Measurements from ENCODE around the gene PFKFB4.

PFKFB4 gene

DNA sequence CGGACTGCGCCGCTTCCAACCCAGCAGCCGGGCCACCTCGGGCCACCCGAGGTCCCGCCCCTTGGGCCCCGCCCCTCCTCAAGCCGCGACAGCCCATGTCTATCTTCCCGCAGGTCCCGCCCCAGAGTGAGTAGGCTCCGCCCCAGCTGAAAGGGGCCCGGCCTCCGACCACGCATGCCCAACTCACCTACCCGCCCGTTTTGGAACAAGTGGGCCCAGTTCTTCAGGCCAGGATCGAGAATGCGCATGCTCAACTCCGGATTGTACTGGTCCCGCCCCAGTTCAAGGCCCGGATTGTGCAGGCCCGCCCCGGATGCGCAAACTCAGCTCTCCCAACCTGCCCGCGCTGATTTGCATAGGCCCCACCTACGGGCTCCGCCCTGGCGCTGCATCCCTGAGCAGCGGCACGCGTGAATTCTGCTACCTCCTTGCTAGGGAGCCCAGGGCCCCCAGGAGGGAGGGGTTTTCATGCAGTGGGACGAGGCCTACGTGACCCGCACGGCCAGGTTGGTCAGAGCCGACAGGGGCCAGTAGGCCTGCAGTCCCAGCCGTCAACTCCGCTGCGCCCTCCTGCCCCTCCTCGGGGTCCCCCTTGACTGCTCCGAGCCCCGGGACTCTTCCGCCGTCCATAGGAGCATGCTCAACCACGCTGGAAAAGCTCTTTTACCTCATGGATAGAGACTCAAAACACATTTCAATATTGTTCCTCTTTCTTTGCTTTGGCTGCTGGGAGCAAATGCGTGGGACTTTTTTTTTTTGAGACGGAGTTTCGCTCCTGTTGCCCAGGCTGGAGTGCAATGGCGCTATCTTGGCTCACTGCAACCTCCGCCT, at the start of gene PFKFB4:
PFKFB4 (minus strand) TSS at position 8 of the 831 bp plus-strand sequence. CDS start 26 bp downstream, outside the sequence.
- FAIRE-seq, result no peak

DNA sequence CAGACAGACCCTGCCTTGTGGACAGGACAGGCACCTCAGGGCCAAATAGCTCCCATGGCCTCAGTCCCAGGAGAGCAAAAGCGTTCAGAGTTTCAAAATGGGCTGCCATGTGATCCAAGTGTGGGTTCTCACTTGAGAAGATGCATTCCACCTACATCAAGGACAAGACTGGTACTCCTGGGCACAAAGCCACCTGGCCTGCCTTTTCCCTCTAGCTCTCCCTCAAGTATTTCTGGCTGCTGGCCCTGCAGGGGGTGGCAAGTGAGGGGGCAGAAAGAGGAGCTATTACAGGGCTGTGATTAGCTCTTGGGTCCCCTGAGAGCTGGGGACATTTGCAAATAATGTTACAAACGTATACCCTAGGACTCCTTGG, 45.0 kb upstream of the PFKFB4 start:
- no peak for FAIRE-seq

DNA sequence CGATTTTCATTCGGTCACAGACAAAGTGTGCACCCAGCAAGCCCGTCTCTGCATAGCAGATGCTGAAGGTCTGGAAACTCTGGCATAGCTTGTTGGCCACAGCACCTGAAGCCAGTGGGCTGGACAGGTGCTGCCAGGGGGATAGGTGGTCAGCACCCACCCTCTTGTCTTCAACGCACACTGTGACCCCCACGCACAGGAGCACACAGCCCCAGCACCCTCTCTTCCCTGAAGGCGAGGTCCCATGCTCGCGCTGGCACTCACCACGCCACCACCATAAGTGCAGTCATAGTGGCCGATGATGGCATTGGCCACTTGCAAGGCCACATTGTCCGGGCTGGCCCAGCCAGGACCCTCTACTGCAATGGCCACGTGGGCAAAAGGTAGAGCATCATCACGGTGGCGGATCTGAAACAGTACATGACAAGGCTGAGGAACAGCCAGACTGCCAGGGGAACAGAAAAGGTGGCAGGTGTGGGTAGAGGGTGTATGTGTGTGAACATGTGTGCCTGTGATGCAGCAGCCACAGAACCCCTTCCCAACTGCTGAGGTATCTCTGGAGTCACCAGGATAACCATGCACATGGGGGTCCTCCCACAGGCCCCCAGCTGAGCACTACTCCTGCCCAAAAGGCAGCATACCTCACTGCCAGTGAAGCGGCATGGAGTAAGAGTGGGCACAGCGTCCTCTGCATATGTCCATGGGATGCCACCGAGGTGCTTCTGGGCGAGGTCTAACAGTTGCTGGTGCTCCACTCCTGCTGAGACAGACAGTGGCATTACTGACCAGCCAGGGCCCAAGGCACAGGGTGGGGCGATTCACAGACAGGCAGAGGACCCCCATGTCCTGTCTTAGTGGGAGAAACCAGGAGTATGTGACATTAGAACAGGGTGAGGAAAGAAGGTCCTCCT, 44.4 kb upstream of the PFKFB4 start:
- FAIRE-seq, result no peak

DNA sequence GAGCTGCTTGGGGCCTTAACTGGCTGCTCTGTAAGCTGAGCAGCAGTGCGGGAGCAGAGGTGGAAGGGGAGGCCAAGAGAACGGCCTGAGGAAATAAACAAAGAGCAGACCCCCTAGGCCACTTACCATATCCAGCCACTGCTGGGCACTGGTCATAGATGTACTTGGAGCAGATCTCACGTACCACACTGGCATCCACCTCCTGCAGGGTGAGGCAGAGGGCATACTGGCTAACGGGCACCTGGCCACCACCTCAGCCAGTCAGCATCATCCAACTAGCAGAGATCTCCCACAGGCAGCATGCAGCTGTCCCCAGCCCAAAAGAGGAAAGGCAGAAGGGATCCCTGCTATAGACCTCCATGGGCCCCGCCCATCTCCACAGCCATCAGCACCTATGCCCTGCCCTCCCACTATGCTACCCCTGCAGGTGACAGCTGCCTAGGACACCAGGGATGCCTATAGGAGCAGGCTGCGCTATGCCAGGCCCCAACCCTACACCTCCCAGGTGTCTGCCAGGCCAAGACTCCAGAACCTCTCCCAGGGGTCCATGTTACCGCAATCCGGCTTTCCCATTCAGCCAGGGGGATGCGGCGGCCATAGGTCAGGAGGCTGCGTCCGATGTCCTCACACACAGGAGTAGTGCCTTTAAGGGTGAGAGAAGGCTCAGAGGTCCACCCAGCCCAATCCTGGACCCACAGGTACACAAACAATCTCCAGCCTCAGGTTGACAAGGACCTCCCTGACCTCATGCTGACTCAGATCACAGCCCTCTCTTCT, 43.1 kb upstream of the PFKFB4 start:
- FAIRE-seq, result no peak

DNA sequence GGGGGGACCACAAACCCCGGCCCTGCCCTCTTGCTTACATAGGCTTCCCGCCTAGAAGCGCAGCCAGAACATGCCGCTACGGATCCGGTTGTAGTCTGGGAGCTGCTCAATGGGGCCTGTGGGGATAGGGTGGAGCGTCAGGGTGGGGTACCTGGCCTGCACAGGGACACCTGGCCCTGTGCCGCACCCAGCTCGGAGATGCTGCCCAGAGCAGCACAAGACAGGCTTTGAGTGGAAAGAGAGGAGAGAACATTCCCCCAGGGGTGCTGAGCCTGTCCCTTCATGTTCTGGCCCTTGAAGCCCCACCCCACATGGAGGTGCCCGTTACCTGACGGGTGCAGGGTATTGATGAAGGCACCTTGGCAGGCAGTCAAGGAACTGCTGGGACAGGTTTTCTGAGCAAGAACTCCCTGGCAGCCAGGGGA, 42.5 kb upstream of the PFKFB4 start:
- FAIRE-seq, result no peak

DNA sequence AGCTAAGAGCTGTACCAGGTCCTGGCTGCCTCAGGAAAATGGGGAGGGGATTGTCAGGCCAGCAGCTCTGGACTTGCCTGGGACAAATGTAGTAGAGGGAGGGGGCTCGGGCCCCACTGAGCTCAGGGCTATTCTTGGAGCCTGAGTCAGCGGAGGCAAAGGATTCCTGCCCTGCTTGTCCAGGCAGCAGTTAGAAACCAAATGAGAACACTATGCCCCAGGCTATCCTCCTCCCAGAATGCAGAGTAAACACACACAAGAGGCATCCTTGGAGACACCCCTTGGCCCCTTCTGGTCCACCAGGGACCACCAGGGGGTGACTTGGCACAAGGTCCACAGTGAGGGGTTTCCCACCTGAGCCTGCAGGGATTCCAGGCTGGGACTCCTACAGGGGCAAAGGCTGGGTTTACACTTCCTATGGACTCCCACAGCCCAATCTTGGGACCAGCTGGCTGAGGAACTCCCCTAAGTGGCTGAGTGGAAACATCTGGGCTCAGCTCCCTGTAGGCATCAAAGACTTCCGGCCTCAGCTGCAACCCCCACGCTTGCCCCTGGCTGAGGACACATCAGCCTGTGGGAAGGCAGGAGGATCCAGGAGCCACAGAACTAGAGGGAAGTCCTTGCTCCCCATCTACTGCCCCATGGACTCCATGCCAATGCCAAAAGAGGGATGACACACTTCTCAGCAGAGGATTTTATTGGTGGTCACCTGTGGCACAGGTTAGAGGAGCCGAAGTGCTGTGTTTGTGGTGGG, 41.9 kb upstream of the PFKFB4 start:
- FAIRE-seq, result no peak

DNA sequence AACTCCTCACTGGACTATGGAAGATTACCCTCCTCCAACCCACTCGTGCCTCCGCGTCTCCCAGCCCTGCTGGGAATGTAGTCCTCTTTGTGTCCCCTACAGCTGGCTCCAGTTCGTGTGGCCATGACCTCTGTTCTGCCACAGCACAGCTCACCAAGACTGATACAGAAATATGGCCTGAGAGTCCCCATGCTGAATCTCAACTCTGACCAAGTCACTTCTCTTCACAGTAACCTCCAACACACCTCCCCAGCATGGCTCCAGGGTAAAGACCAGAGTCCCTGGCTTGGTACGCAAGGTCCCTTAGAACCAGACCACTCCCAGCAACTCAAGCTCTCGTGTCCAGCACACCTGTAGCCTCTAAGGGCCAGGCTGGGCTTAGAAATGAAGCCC, 40.8 kb upstream of the PFKFB4 start:
- FAIRE-seq, result no peak

DNA sequence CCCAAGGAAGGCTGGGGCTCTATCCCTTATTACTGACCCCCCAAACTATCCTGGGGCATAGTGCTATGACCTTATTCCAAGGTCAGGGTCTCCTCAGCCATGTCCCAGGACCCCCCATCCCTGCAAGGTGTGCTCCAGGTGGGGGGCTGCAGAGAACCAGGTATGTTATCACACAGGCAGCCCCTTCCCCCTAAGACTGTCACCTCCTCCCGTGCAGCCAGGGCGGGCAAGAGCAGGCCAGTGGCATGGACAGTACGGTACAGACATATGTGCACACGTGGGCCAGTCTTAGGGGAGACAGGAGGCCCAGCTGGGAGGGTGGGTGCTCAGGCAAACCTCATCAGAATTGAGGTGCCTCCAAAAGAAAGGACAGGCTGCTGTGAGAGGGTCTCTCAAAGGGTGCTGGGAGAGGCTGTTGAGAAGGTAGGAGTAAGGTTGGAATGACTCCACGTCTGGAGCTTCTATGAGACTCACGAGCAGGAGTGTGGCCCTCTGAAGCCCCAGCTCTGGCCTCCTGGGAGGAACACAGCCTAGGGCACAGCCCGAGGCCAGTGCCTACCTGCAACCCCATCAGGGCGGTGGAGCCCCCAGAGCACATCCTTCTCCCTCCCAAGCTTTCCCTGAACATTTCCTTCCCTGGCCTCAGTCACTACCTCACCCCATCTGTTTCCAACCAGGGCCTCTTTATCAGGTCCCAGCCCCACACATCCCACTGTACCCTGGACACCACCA, 40.2 kb upstream of the PFKFB4 start:
- FAIRE-seq, result no peak

DNA sequence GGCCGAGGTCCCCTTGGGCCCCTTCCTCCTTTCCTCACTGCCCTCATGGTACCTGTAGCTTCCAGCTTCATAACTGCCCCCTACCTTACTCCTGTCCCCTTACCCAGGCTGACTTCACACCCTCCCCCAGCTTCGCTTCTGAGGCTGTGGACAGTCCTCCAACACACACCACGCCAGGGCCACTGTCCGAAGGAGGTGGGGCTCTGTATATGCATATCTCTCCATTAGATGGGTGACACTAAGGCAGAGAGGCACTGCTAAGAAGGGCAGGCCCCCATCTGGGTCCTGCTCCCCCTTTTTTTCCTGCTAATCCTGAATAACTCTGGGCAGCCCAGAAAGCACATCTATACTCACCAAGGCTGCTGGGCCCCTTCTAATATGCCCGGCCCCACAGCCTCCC, 39.6 kb upstream of the PFKFB4 start:
- FAIRE-seq, result no peak

DNA sequence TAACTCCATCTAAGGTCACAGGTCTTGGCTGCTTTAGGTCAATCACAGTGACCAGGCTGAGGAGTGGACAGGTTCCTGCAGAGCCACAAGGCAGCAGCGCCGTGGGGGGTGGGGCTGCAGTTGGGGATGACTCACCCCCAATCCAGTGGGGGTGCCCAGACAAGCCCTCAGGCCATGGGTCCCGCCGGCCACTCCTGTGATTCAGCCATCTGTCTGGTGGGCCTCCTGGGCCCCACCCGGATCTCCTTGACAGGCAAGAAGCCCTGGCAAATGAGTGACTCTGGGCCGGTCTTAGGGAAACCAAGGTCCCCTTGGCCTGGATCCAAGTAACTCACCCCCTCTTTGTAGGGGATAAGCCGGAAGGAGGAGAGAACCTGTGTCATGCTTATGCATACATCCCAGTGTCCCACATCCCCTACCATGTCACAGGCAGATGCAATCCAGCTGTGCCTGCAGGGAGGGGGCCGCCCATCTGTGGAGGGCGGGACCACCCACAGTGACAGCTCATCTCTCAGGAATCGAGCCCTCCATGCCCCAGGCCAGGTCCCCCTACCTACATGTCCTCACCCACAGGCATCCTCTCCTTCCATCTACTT, 39.0 kb upstream of the PFKFB4 start:
- FAIRE-seq, result no peak

DNA sequence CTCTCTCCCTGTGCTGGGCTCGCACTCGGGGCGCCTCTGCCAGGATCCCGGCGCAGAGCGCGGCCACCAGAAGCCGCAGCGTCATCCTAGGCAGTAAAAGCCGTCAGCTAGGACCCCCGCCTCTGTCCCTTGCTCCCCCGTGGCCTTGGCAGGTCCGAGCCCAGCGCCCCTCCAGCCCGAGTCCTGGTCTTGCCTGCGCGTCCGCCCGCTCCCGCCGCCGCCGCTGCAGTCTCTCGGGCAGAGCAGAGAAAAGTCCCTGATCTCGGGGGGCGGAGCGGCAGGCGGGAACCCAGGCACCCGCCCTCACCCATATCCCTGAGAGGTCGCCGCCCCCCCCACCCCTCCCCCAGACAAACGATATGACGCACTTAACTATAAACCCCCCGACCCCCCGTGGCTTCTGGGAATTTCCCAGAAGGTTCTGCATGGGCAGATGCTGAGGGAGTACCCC, 38.5 kb upstream of the PFKFB4 start, which contains the start of gene COL7A1:
COL7A1 (minus strand) TSS at position 255 of the 451 bp plus-strand sequence; CDS start at position 85, 170 bp downstream.
- no peak for FAIRE-seq

DNA sequence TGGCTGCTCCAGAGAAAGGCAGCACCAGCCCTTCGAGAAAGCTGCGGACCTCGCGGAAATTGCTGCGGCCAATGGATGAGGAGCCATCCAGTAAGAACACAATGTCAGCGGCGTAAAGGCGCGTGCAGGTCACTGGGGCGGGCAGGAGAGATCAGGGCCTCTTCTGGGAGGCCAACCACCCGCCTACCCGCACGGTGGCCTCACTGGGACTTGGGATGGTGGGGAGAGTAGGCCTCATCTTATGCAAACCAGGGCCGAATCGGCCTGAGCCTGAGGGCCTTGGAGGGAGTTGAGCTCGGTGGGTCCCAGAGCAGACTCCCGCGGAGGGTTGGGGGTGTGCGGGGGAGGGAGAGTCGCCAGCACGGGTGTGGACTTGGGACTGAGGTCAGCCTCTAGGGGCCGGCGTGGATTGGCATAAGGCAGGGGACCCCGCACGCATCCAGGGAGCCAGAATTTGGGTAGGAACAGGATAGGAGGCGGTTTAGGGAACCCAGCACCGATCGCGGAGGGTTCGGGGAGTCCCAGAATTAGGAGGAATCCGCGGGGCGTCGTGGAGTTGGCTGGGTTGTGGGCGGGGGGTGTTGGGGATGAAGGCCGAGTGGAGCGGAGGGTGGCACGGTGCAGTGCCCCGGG, 37.9 kb upstream of the PFKFB4 start:
- no peak for FAIRE-seq

DNA sequence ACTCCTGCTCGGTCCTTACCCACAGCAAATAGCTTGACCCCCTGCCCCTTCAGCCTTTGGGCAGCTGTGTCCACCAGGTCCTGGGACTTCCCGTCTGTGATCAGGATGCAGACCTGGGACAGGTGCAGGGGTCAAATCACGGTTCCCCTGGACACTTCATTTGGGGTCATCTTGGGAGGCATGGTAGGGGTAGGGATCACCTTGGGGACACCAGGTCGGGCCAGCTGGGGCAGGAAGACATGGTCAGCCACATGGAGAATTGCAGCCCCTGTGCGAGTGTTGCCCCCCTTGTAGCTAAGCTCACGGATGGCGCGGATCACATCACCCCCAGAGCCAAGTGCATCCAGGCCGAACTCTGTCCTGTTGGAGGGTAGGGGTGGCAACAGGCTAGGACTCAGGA, 36.7 kb upstream of the PFKFB4 start:
- FAIRE-seq, result no peak

DNA sequence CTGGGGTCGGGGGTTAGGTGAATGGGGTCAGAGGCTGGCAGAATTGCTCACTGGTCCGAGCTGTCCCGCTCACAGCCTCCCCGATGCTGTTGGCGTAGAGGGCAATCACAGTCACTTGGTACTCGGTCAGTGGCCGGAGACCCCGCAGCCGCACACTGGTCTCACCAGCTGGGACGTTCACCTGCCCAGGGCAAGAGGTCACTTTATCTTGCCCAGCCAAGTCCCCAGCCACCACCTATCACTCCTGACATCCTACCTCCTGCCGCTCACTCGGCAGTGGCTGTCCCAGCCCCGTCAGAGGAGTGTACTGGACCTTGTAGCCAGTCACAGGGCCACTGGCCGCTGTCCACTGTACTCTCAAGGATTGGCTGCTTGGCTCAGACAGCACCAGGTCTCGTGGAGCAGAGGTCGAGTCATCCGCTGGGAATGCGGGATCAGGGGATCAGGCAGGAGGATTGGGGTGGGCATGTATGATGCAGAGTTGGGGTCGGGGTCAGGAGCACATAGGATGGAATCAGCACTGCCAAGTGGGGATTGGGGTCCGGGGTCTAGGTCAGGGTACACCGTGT, 36.0 kb upstream of the PFKFB4 start:
- no peak for FAIRE-seq

DNA sequence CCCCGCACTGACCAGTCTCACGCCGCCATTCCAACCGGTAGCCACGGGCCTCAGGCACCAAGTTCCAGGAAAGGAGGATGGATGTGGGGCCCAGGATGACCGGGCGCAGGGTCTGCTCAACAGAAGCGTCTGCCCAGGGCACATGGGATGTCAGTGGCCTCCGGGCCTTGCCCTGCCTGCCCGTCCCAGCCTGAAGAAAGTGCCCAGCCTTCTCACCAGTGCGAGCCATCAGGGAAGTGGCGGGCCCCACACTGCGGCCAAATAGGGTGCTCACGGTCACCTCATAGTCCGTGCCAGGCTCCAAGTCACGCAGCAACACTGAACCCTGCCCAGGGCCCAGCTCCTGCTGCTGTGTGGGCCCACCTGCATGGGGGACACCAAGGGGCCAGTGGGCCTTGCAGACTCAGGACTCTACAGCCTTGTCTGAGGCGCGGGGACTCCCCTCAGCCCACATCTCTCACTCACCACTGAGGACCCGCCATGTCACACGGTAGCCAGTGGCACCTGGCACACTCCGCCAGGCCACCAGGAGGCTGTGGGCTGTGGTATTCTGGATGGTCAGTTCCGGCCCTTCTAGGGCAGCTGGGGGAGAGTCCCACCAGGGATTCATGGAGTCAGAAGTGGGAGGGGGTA, 35.4 kb upstream of the PFKFB4 start:
- FAIRE-seq, result no peak

DNA sequence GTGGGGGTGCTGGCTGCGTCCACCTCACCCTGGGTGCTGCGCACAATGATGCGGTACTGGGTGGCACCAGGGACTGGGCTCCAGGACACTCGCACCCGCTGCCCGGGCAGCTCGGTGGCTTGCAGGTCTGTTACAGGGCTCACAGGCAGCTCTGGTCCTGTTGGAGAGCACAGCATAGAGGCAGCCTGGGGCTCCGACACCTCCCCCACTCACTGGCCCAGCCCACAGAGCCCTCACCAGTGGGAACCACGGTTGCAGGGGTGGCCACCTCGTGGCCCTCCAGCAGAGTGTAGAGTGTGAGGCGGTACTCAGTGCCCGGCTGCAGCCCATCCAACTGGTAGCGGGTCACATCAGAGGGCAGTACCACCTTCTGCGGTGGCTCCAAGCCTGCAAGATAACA, 34.8 kb upstream of the PFKFB4 start:
- no peak for FAIRE-seq

DNA sequence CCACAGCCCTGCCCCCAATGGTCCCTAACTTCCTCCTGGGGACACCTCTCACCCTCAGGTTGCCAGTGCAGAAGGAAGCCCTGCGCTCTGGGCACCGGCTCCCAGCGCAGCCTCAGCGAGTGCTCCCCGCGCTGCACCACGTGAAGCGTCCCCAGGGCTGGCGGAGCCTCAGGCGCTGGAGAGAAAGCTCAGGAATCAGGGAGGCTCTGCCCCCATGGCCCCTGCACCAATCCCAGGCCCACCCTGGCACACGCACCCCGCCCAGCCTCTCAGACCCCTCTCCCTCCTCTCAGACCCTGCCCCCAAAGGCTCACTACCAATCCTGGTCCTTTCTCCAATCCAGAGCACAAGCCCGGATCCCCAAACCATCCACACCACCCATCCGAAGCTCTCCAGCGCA, 31.6 kb upstream of the PFKFB4 start:
- FAIRE-seq, result no peak

DNA sequence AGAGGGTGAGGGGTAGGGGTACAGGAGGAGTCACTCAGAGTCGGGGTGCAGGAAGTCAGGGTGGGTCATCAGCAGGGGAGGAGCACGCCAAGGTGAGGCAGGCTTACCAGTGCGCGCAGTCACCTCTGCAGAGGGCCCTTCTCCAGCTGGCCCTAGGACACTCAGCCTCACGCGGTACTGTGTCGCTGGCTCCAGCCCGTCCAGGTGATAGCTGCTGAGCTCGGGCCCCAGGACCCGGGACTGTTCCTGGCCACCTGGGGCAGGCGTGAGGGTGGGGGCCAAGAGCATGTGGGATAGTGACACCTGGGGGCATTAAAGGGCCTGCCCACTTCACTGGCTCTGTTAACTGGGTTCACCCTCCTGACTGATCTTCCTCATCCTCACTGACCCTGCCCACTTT, 31.1 kb upstream of the PFKFB4 start:
- no peak for FAIRE-seq

DNA sequence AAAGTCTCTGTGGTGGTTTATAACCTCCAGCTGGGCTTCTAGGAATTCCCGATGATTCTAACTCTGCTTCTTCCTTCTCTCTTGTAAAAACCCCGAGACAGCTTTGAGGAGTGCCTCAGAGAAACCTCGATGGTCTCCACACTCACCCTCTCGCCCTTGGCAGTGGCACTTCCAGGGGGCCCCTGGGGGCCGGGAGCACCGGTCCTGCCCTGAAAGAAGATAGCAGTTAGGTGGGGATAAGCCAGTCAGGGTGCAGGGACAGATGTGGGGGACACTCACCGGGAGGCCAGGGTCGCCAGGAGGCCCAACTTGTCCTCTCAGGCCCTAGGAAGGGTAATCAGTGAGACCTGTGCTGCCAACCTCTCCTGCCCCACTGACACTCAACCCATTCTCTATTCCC, 28.8 kb upstream of the PFKFB4 start:
- FAIRE-seq, result no peak

DNA sequence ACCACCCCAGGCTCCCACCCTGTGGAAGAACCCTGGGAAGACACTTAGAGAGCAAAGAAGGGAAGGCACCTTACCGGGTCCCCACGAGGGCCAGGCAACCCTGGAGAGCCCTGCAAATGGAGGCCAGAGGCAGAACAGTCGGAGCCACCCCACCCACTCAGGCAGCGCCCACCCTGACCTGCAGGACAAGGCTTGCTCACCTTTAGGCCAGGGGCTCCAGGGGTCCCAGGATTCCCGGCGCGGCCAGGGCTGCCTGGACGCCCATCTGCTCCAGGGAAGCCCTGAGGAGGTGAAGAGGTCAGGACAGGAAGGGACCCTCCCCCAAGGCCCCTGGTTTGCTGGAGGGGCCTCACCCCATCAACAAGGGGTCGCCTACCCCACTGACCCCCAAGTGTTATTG, 28.2 kb upstream of the PFKFB4 start:
- FAIRE-seq, result no peak
